ENCODE data around the gene CLEC4G.

Gene CLEC4G

DNA sequence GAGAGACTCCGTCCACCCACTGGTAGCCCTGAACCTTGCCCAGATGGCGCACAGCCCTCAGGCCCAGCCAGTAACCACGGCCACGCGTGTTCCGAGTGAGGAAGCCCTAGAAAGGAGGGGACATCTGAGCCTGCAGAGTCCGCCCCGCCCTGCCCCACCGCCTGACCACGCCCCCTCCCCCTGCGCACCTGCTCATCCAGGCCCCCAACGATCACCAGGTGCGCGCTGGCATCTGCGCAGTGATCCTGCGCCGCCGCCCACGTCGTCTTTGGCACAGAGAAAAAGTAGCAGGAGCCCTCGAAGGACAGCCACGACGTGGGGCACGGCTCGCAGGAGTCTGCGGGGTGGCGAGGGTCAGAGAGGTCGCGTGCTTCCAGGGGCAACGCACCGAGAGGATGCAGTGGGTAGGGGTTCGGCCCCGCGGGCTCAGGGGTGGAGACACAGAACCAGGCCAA is 2.1 kb downstream of the CLEC4G start:
- TF ChIP-seq, protein P1, sequence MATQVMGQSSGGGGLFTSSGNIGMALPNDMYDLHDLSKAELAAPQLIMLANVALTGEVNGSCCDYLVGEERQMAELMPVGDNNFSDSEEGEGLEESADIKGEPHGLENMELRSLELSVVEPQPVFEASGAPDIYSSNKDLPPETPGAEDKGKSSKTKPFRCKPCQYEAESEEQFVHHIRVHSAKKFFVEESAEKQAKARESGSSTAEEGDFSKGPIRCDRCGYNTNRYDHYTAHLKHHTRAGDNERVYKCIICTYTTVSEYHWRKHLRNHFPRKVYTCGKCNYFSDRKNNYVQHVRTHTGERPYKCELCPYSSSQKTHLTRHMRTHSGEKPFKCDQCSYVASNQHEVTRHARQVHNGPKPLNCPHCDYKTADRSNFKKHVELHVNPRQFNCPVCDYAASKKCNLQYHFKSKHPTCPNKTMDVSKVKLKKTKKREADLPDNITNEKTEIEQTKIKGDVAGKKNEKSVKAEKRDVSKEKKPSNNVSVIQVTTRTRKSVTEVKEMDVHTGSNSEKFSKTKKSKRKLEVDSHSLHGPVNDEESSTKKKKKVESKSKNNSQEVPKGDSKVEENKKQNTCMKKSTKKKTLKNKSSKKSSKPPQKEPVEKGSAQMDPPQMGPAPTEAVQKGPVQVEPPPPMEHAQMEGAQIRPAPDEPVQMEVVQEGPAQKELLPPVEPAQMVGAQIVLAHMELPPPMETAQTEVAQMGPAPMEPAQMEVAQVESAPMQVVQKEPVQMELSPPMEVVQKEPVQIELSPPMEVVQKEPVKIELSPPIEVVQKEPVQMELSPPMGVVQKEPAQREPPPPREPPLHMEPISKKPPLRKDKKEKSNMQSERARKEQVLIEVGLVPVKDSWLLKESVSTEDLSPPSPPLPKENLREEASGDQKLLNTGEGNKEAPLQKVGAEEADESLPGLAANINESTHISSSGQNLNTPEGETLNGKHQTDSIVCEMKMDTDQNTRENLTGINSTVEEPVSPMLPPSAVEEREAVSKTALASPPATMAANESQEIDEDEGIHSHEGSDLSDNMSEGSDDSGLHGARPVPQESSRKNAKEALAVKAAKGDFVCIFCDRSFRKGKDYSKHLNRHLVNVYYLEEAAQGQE (IDR thresholded peaks at IDR 0.05; ENCODE audit: insufficient replicate concordance, low read depth): no peak
- TF ChIP-seq GABPA (IDR thresholded peaks at IDR 0.05; ENCODE audit: low read depth): no peak
- no peak for TF ChIP-seq POLR2AphosphoS5 (IDR thresholded peaks at IDR 0.05; ENCODE audit: low read depth)
- TF ChIP-seq SPI1 (IDR thresholded peaks at IDR 0.05; ENCODE audit: borderline replicate concordance, low read depth): no peak
- TF ChIP-seq CTCF (IDR thresholded peaks at IDR 0.05; ENCODE audit: insufficient read depth, low read length): no peak
- Histone ChIP-seq H3K27ac (replicated peaks) (no peak overlapping the region), H3K27me3 (ENCODE audit: insufficient read depth, poor library complexity, severe bottlenecking) (peaks cover 3% of the 10 kb centered on the region), H3K4me3 (replicated peaks; ENCODE audit: insufficient read depth, low read length) (no peak overlapping the region)
- DNase-seq (ENCODE audit: low read depth in 1 of 2, low spot score in 1 of 2): no peak

GRCh38 chr19:7729211-7729610 is 2.7 kb downstream of the CLEC4G start:
- TF ChIP-seq, protein P1 (IDR thresholded peaks at IDR 0.05; ENCODE audit: insufficient replicate concordance, low read depth): no peak
- no peak for TF ChIP-seq GABPA (IDR thresholded peaks at IDR 0.05; ENCODE audit: low read depth)
- TF ChIP-seq SPI1 (IDR thresholded peaks at IDR 0.05; ENCODE audit: borderline replicate concordance, low read depth): no peak
- TF ChIP-seq CTCF (IDR thresholded peaks at IDR 0.05; ENCODE audit: insufficient read depth, low read length): no peak
- no peak for TF ChIP-seq POLR2AphosphoS5 (IDR thresholded peaks at IDR 0.05; ENCODE audit: low read depth)
- Histone ChIP-seq H3K27ac (replicated peaks) (no peak overlapping the region), H3K4me3 (replicated peaks; ENCODE audit: insufficient read depth, low read length) (no peak overlapping the region), H3K27me3 (ENCODE audit: insufficient read depth, poor library complexity, severe bottlenecking) (peaks cover 3% of the 10 kb centered on the region)
- peak in 1 of 2 experiments; percentile 21 for DNase-seq (ENCODE audit: low read depth in 1 of 2, low spot score in 1 of 2)

GRCh38 chr19:7725791-7726190 is 6.1 kb downstream of the CLEC4G start:
- peaks cover 3% of the 10 kb centered on the region for H3K27me3 ChIP-seq (ENCODE audit: insufficient read depth, poor library complexity, severe bottlenecking)
- TF ChIP-seq POLR2AphosphoS5 (IDR thresholded peaks at IDR 0.05; ENCODE audit: low read depth) (no peak), CTCF (IDR thresholded peaks at IDR 0.05; ENCODE audit: insufficient read depth, low read length) (no peak), GABPA (IDR thresholded peaks at IDR 0.05; ENCODE audit: low read depth) (no peak), SPI1 (IDR thresholded peaks at IDR 0.05; ENCODE audit: borderline replicate concordance, low read depth) (no peak)
- TF ChIP-seq, protein P1 (IDR thresholded peaks at IDR 0.05; ENCODE audit: insufficient replicate concordance, low read depth): no peak
- DNase-seq (ENCODE audit: low read depth in 1 of 2, low spot score in 1 of 2): no peak
- no peak overlapping the region for H3K27ac ChIP-seq (replicated peaks)
- no peak overlapping the region for H3K4me3 ChIP-seq (replicated peaks; ENCODE audit: insufficient read depth, low read length)

Measured in HL-60 (cell line).